Suprapubic skin (tissue), 3 donors: ENCODE results near the gene MZF1.

Experiments used
- EP300 ChIP-seq: sonication (generic); formaldehyde crosslinking; IDR thresholded peaks from one replicate; pipeline ENCODE4 v1.6.1; 2017; ENCODE audit warnings: antibody characterized with exemption
- TF ChIP-seq, protein P1 (sequence below), 2 donors: fragments of 200-600 bp in 1 of 2; fragments of 450-650 bp in 1 of 2; sonication (generic) in 1 of 2; IDR thresholded peaks; one replicate each; pipeline ENCODE4 v1.5.1; 2016 to 2019; ENCODE audit warnings: antibody characterized with exemption in 2 of 2, mild to moderate bottlenecking in 1 of 2, moderate library complexity in 1 of 2

DNA sequence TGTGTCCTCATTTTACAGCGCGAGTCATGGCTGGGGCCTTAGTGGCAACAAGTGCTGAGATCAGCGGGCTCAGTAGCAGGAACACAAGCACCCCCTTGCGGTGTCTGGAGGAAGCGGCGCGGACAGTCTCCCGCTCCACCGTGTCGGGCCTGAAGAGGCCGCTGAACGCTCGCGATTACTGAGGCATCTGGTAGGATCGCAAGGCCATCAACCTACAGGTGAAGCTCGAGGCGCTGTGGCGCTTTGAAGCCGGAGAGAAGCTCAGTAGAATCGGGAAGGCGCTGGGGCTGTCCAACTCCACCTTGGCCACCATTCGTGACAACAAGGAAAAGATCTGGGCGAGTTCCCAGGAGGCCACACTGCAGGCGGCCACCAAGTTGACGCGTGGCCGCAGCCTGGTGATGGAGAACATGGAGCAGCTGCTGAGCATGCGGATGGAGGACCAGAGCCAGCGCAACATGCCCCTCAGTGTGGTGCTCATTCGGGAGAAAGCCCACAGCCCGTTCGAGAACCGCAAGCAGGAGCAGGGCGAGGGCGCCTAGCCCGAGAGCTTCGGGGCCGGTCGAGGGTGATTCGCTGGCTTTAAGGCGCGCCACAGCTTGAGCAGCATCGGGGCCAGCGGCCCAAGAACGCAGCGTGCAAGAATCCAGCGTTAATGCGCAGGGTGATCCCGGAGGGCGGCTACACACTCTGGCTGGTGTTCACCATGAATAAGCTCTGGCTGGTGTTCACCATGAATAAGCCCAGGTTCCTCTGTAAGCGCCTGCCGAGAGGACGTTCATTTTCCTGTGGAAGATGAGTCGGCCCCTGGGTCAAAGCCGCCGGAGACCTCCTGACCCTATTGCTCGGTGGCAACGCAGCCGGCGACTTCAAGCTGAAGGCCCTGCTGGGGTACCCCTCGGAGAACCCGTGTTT is 8.3 kb upstream of the MZF1 start:
- TF ChIP-seq EP300, result no peak
- TF ChIP-seq, protein P1, sequence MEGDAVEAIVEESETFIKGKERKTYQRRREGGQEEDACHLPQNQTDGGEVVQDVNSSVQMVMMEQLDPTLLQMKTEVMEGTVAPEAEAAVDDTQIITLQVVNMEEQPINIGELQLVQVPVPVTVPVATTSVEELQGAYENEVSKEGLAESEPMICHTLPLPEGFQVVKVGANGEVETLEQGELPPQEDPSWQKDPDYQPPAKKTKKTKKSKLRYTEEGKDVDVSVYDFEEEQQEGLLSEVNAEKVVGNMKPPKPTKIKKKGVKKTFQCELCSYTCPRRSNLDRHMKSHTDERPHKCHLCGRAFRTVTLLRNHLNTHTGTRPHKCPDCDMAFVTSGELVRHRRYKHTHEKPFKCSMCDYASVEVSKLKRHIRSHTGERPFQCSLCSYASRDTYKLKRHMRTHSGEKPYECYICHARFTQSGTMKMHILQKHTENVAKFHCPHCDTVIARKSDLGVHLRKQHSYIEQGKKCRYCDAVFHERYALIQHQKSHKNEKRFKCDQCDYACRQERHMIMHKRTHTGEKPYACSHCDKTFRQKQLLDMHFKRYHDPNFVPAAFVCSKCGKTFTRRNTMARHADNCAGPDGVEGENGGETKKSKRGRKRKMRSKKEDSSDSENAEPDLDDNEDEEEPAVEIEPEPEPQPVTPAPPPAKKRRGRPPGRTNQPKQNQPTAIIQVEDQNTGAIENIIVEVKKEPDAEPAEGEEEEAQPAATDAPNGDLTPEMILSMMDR (IDR thresholded peaks at IDR 0.05), result peak; percentile 54 to 82
